Vagina (tissue), 2 donors: Measurements from ENCODE around the gene MYO1A.

Experiments
- POLR2A ChIP-seq, 2 donors: fragments of 450-650 bp; IDR thresholded peaks; one replicate each; pipeline ENCODE4 v1.6.1; 2017; ENCODE audit warnings: antibody characterized with exemption in 2 of 2, mild to moderate bottlenecking in 2 of 2, moderate library complexity in 2 of 2
- TF ChIP-seq, protein P1 (sequence below), 3 experiments: fragments of 450-650 bp in 2 of 3; fragments of 200-600 bp in 1 of 3; sonication (generic) in 1 of 3; IDR thresholded peaks; one replicate each; pipeline ENCODE4 v1.5.1; 2017 to 2019; ENCODE audit warnings: antibody characterized with exemption in 3 of 3, mild to moderate bottlenecking in 2 of 3, moderate library complexity in 2 of 3

DNA sequence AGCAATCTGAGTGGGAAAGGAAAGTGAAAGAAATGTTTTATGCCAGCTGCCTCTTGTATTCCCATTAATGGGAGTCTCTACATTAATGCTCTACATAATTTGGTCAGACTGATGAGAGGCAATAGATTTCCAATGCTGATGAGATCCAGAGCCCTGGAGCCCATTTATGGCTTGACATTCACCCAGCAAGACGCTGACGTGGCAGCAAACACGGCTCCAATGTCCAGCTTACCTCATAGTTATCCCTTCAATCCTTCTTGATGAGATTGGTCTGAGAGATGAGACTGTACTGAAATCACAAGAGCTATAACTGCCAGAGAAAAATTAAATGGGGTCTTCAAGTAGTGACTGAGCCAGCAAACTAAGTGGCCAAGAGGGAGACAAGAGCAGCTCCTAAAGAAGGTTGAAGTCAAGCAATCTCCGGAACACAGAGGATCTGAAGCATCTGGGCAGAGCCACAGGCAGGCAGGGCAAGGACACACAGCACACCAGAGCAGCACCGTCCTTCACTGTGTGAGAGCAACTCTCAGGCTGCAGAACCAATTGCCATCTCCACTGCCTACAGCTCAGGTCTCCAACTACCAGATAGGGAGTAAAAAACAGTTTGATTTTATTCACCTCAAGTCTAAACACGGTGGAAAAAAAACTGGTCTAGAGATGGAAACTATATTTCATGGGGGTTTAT is 7.3 kb upstream of the MYO1A start:
- TF ChIP-seq, protein P1, sequence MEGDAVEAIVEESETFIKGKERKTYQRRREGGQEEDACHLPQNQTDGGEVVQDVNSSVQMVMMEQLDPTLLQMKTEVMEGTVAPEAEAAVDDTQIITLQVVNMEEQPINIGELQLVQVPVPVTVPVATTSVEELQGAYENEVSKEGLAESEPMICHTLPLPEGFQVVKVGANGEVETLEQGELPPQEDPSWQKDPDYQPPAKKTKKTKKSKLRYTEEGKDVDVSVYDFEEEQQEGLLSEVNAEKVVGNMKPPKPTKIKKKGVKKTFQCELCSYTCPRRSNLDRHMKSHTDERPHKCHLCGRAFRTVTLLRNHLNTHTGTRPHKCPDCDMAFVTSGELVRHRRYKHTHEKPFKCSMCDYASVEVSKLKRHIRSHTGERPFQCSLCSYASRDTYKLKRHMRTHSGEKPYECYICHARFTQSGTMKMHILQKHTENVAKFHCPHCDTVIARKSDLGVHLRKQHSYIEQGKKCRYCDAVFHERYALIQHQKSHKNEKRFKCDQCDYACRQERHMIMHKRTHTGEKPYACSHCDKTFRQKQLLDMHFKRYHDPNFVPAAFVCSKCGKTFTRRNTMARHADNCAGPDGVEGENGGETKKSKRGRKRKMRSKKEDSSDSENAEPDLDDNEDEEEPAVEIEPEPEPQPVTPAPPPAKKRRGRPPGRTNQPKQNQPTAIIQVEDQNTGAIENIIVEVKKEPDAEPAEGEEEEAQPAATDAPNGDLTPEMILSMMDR (IDR thresholded peaks at IDR 0.05), result no peak
- TF ChIP-seq POLR2A (IDR thresholded peaks at IDR 0.05), result no peak
